ENCODE results near the gene CPA5.

The CPA5 gene

GRCh38 chr7:130397051-130397757, 52.6 kb downstream of the CPA5 start:
- no peak for DNase-seq (ENCODE audit: low read depth, low spot score)

GRCh38 chr7:130397758-130398073, 53.1 kb downstream of the CPA5 start:
- no peak for DNase-seq (ENCODE audit: low read depth, low spot score)

GRCh38 chr7:130398526-130399090, 54.0 kb downstream of the CPA5 start:
- no peak for DNase-seq (ENCODE audit: low read depth, low spot score)

- peak; percentile 39 for DNase-seq (ENCODE audit: low read depth, low spot score)
These were observed 55.5 kb downstream of the CPA5 start for GRCh38 chr7:130400120-130400572.

- no peak for DNase-seq (ENCODE audit: low read depth, low spot score)
These were observed 56.5 kb downstream of the CPA5 start for GRCh38 chr7:130401101-130401500.

GRCh38 chr7:130401578-130401977, 57.0 kb downstream of the CPA5 start:
- DNase-seq (ENCODE audit: low read depth, low spot score), result no peak

- DNase-seq (ENCODE audit: low read depth, low spot score), result no peak
These were observed 60.4 kb downstream of the CPA5 start for GRCh38 chr7:130405003-130405402.

- no peak for DNase-seq (ENCODE audit: low read depth, low spot score)
These were observed 64.6 kb downstream of the CPA5 start for GRCh38 chr7:130409067-130409711.

- DNase-seq (ENCODE audit: low read depth, low spot score), result no peak
These were observed 65.1 kb downstream of the CPA5 start for GRCh38 chr7:130409712-130410072.

- DNase-seq (ENCODE audit: low read depth, low spot score), result no peak
These were observed 66.4 kb downstream of the CPA5 start for GRCh38 chr7:130410868-130411541.

- no peak for DNase-seq (ENCODE audit: low read depth, low spot score)
These were observed 68.6 kb downstream of the CPA5 start for GRCh38 chr7:130413201-130413600.

- DNase-seq (ENCODE audit: low read depth, low spot score), result no peak
These were observed 70.4 kb downstream of the CPA5 start for GRCh38 chr7:130415006-130415405.

GRCh38 chr7:130417213-130417612, 72.6 kb downstream of the CPA5 start:
- no peak for DNase-seq (ENCODE audit: low read depth, low spot score)

GRCh38 chr7:130418306-130418705, 73.7 kb downstream of the CPA5 start:
- peak; percentile 50 for DNase-seq (ENCODE audit: low read depth, low spot score)

All from astrocyte of the hippocampus (primary cell).